HG02840 (cell line): Measurements from ENCODE around the gene ACTL7B.

Source experiments
- ATAC-seq: cut with Tn5 transposase; IDR thresholded peaks from one replicate; pipeline ENCODE4 v1.9.1; 2021; ENCODE audit warnings: mild to moderate bottlenecking, moderate library complexity, moderate number of reproducible peaks; ENCODE audit not compliant: unreplicated experiment, low FRiP score

ACTL7B gene

GRCh38 chr9:108811944-108812343 is 43.8 kb downstream of the ACTL7B start:
- ATAC-seq = no peak

GRCh38 chr9:108809269-108809668 is 46.5 kb downstream of the ACTL7B start:
- ATAC-seq = no peak
